ENCODE measurements around the gene DCAF11.
A peak's percentile ranks its signal among the peaks of the same experiment; 100 is the strongest.

DCAF11 gene

DNA sequence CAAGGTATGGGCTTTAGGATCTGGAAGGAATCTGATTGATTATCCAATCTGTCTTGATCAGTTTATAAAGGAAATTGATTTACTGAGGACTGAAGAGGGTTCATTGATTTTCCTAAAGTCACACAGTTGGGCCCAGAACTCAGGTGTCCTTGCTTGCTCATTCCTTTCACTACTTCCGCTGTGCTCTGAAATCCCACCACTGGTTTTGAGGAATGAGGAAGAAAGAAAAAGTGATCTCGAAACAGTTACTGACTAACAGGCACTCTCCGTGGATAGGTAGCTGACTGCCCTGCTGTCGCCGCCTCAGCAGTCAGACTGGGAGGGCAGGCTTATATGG, 15.8 kb downstream of the DCAF11 start, which contains the start of gene FITM1:
FITM1 (plus strand) TSS at position 280 of the 337 bp plus-strand sequence. CDS start 905 bp downstream, outside the sequence.
- no peaks in the 10 kb centered on the region for H3K36me3 ChIP-seq (ENCODE audit: insufficient read depth, low read length)
- no peaks in the 10 kb centered on the region for H3K9me3 ChIP-seq (ENCODE audit: low read length)
- no peaks in the 10 kb centered on the region for H3K27me3 ChIP-seq (ENCODE audit: control insufficient read depth in 1 of 2, insufficient read depth in 2 of 2, low read length in 2 of 2)
- H3K27ac ChIP-seq (ENCODE audit: low read depth, low read length) = no peak within 1 kb of the TSS
- H3K4me3 ChIP-seq (ENCODE audit: low read depth in 1 of 2, low read length in 2 of 2) = no peak within 1 kb of the TSS
- peaks cover 2% of the 10 kb centered on the region for H3K4me1 ChIP-seq (ENCODE audit: insufficient read depth, low read length)
- no peak within 1 kb of the TSS for H3K9ac ChIP-seq (ENCODE audit: low read length)

GRCh38 chr14:24130717-24131548, 16.4 kb downstream of the DCAF11 start:
- Histone ChIP-seq H3K4me3 (ENCODE audit: low read depth in 1 of 2, low read length in 2 of 2) (no peak overlapping the region), H3K9ac (ENCODE audit: low read length) (no peak overlapping the region), H3K9me3 (ENCODE audit: low read length) (no peaks in the 10 kb centered on the region), H3K27ac (ENCODE audit: low read depth, low read length) (no peak overlapping the region), H3K27me3 (ENCODE audit: control insufficient read depth in 1 of 2, insufficient read depth in 2 of 2, low read length in 2 of 2) (no peaks in the 10 kb centered on the region), H3K36me3 (ENCODE audit: insufficient read depth, low read length) (no peaks in the 10 kb centered on the region), H3K4me1 (ENCODE audit: insufficient read depth, low read length) (peaks cover 5% of the 10 kb centered on the region)

GRCh38 chr14:24131549-24131966, 17.0 kb downstream of the DCAF11 start:
- Histone ChIP-seq H3K9me3 (ENCODE audit: low read length) (no peaks in the 10 kb centered on the region), H3K36me3 (ENCODE audit: insufficient read depth, low read length) (no peaks in the 10 kb centered on the region), H3K9ac (ENCODE audit: low read length) (no peak overlapping the region), H3K27ac (ENCODE audit: low read depth, low read length) (no peak overlapping the region), H3K27me3 (ENCODE audit: control insufficient read depth in 1 of 2, insufficient read depth in 2 of 2, low read length in 2 of 2) (no peaks in the 10 kb centered on the region), H3K4me3 (ENCODE audit: low read depth in 1 of 2, low read length in 2 of 2) (no peak overlapping the region), H3K4me1 (ENCODE audit: insufficient read depth, low read length) (peaks cover 6% of the 10 kb centered on the region)

- H3K36me3 ChIP-seq (ENCODE audit: insufficient read depth, low read length) = peaks cover under 1% of the 10 kb centered on the region
- H3K4me1 ChIP-seq (ENCODE audit: insufficient read depth, low read length) = peaks cover 12% of the 10 kb centered on the region
- H3K4me3 ChIP-seq (ENCODE audit: low read depth in 1 of 2, low read length in 2 of 2) = no peak overlapping the region
- H3K9me3 ChIP-seq (ENCODE audit: low read length) = no peaks in the 10 kb centered on the region
- H3K27ac ChIP-seq (ENCODE audit: low read depth, low read length) = no peak overlapping the region
- no peaks in the 10 kb centered on the region for H3K27me3 ChIP-seq (ENCODE audit: control insufficient read depth in 1 of 2, insufficient read depth in 2 of 2, low read length in 2 of 2)
- H3K9ac ChIP-seq (ENCODE audit: low read length) = no peak overlapping the region
These were observed 17.6 kb downstream of the DCAF11 start for GRCh38 chr14:24132061-24132685.

DNA sequence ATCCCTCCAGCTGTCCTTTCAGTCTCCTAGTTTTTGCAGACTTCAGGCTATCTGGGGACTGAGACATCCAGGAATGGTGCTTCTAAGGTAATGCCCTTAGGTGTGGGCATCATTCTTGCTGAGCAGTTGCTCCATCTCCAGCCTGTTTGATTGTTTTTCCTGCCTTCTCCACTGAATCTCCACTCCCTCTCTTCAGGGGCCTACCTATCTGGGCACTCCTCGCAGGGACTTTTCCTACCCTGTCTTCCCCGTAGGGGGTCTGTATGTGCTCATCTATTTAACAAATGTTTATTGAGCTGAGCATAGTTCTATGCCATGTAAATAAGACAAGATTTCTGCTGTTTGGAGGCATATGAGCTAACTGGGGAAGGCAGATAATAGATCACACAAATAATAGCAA, 18.4 kb downstream of the DCAF11 start:
- Histone ChIP-seq H3K27me3 (ENCODE audit: control insufficient read depth in 1 of 2, insufficient read depth in 2 of 2, low read length in 2 of 2) (no peaks in the 10 kb centered on the region), H3K9ac (ENCODE audit: low read length) (no peak overlapping the region), H3K4me1 (ENCODE audit: insufficient read depth, low read length) (peaks cover 17% of the 10 kb centered on the region), H3K4me3 (ENCODE audit: low read depth in 1 of 2, low read length in 2 of 2) (no peak overlapping the region), H3K9me3 (ENCODE audit: low read length) (no peaks in the 10 kb centered on the region), H3K27ac (ENCODE audit: low read depth, low read length) (no peak overlapping the region), H3K36me3 (ENCODE audit: insufficient read depth, low read length) (peaks cover 9% of the 10 kb centered on the region)

DNA sequence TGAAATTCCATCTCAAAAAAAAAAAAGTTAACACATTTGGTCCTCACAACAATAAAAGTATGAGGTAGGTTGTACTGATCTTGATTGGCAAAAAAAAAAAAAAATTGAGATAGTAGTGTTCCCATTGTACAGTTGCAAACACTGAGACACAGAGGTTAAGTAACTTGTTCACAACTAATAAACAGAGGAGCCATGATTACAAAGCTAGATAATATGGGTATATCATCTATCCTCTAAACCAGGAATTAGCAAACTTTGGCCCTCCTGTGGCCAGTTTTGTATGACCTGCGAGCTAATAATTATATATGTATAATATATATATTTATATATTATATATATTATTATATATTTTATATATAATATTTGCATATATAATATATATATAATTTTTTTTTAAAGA, 19.2 kb downstream of the DCAF11 start:
- no peak overlapping the region for H3K9ac ChIP-seq (ENCODE audit: low read length)
- H3K4me1 ChIP-seq (ENCODE audit: insufficient read depth, low read length) = peaks cover 17% of the 10 kb centered on the region
- H3K36me3 ChIP-seq (ENCODE audit: insufficient read depth, low read length) = peaks cover 16% of the 10 kb centered on the region
- no peaks in the 10 kb centered on the region for H3K27me3 ChIP-seq (ENCODE audit: control insufficient read depth in 1 of 2, insufficient read depth in 2 of 2, low read length in 2 of 2)
- no peaks in the 10 kb centered on the region for H3K9me3 ChIP-seq (ENCODE audit: low read length)
- H3K4me3 ChIP-seq (ENCODE audit: low read depth in 1 of 2, low read length in 2 of 2) = no peak overlapping the region
- no peak overlapping the region for H3K27ac ChIP-seq (ENCODE audit: low read depth, low read length)

- H3K27ac ChIP-seq (ENCODE audit: low read depth, low read length) = peak overlapping the region; percentile 76
- H3K9ac ChIP-seq (ENCODE audit: low read length) = no peak overlapping the region
- H3K4me1 ChIP-seq (ENCODE audit: insufficient read depth, low read length) = peaks cover 17% of the 10 kb centered on the region
These were observed 20.9 kb downstream of the DCAF11 start for GRCh38 chr14:24135584-24135833.

DNA sequence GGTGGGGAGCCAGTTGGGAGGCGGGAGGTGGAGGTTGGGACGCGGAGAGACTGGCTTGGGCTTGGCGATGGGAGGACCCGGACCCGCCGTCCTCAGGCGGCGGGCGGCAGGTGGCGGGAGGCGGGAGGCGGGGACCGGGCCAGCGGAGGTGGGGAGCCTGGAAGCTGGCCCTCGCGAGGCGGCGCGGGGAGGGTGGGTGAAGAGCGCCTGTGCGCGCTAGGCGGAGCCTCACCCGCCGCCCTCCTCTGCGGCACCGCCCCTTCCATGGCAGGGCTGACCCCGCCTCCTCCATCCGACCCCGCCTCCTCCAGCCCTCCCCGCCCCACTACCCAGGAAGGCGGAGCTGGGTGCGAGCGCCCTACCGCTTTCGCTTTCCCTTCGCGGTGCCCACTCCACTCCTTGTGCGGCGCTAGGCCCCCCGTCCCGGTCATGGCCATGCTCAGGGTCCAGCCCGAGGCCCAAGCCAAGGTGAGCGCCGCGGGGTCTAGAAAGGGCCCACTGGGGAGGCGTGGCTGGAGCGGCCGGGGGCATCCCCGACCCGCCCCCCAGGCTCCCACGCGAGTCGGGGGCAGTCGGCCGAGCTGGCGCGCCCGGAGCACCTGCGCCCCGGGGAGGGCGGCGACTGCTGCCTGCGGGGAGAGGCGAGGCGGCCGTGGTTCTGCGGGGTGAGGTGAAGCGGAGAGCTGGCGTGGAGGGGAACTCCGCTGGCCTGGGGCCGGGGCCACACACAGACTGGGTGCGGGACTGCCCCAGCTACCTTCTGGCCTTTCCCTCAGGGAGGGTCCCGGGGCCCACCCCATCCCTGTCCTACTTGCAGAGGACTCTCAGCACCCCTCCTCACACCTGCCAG, 21.5 kb downstream of the DCAF11 start, which contains the start of gene PSME1:
PSME1 (plus strand) TSS at position 361 of the 850 bp plus-strand sequence; CDS start at position 430, 69 bp downstream.
- peak within 1 kb of the TSS; percentile 99 for H3K27ac ChIP-seq (ENCODE audit: low read depth, low read length)
- no peaks in the 10 kb centered on the region for H3K27me3 ChIP-seq (ENCODE audit: control insufficient read depth in 1 of 2, insufficient read depth in 2 of 2, low read length in 2 of 2)
- peak within 1 kb of the TSS; percentile 49 for H3K9ac ChIP-seq (ENCODE audit: low read length)
- peak within 1 kb of the TSS; percentile 63 to 85 for H3K4me3 ChIP-seq (ENCODE audit: low read depth in 1 of 2, low read length in 2 of 2)
- H3K36me3 ChIP-seq (ENCODE audit: insufficient read depth, low read length) = peaks cover 27% of the 10 kb centered on the region
- no peaks in the 10 kb centered on the region for H3K9me3 ChIP-seq (ENCODE audit: low read length)
- H3K4me1 ChIP-seq (ENCODE audit: insufficient read depth, low read length) = peaks cover 17% of the 10 kb centered on the region

More at GRCh38 chr14:24135584-24135833, 20.9 kb downstream of the DCAF11 start:
- Histone ChIP-seq H3K27me3 (ENCODE audit: control insufficient read depth in 1 of 2, insufficient read depth in 2 of 2, low read length in 2 of 2) (no peaks in the 10 kb centered on the region), H3K9me3 (ENCODE audit: low read length) (no peaks in the 10 kb centered on the region), H3K4me3 (ENCODE audit: low read depth in 1 of 2, low read length in 2 of 2) (peak overlapping the region; percentile 63 to 85), H3K36me3 (ENCODE audit: insufficient read depth, low read length) (peaks cover 27% of the 10 kb centered on the region)

GRCh38 chr14:24136684-24137528, 22.3 kb downstream of the DCAF11 start:
- H3K4me1 ChIP-seq (ENCODE audit: insufficient read depth, low read length) = peaks cover 19% of the 10 kb centered on the region
- peak overlapping the region; percentile 49 for H3K9ac ChIP-seq (ENCODE audit: low read length)
- H3K9me3 ChIP-seq (ENCODE audit: low read length) = no peaks in the 10 kb centered on the region
- peaks cover 27% of the 10 kb centered on the region for H3K36me3 ChIP-seq (ENCODE audit: insufficient read depth, low read length)
- peak overlapping the region; percentile 63 to 85 for H3K4me3 ChIP-seq (ENCODE audit: low read depth in 1 of 2, low read length in 2 of 2)
- no peaks in the 10 kb centered on the region for H3K27me3 ChIP-seq (ENCODE audit: control insufficient read depth in 1 of 2, insufficient read depth in 2 of 2, low read length in 2 of 2)
- peak overlapping the region; percentile 99 for H3K27ac ChIP-seq (ENCODE audit: low read depth, low read length)

GRCh38 chr14:24137529-24138395, 23.2 kb downstream of the DCAF11 start:
- peak overlapping the region; percentile 49 for H3K9ac ChIP-seq (ENCODE audit: low read length)
- H3K4me1 ChIP-seq (ENCODE audit: insufficient read depth, low read length) = peaks cover 23% of the 10 kb centered on the region
- H3K27me3 ChIP-seq (ENCODE audit: control insufficient read depth in 1 of 2, insufficient read depth in 2 of 2, low read length in 2 of 2) = no peaks in the 10 kb centered on the region
- peak overlapping the region in 1 of 2 donors; percentile 63 for H3K4me3 ChIP-seq (ENCODE audit: low read depth in 1 of 2, low read length in 2 of 2)
- peaks cover 27% of the 10 kb centered on the region for H3K36me3 ChIP-seq (ENCODE audit: insufficient read depth, low read length)
- no peak overlapping the region for H3K27ac ChIP-seq (ENCODE audit: low read depth, low read length)
- H3K9me3 ChIP-seq (ENCODE audit: low read length) = no peaks in the 10 kb centered on the region

Measured in muscle layer of colon (tissue), 2 donors.